Smooth muscle cell of bladder (primary cell): ENCODE data around the gene GABARAPL1. TPM values are rescaled to one million over a fixed set of nuclear protein-coding genes. Genes with fewer than 3 reads are reported as not detected.

Source experiments
- total RNA-seq: library from RNA; depleted of rRNA; stranded (reverse); fragments of >200 nt; gene quantifications from 2 replicates; pipeline ENCODE4 v1.2.3, GENCODE V29; 2014

The GABARAPL1 gene
- total RNA-seq = 71.4 and 77.6 TPM in 2 replicates

GRCh38 chr12:10212739-10213131 is at the start of gene GABARAPL1:
Gene GABARAPL1, plus strand, starts transcription at chr12:10212877. Its CDS starts 253 bp downstream, at chr12:10213130.

DNA sequence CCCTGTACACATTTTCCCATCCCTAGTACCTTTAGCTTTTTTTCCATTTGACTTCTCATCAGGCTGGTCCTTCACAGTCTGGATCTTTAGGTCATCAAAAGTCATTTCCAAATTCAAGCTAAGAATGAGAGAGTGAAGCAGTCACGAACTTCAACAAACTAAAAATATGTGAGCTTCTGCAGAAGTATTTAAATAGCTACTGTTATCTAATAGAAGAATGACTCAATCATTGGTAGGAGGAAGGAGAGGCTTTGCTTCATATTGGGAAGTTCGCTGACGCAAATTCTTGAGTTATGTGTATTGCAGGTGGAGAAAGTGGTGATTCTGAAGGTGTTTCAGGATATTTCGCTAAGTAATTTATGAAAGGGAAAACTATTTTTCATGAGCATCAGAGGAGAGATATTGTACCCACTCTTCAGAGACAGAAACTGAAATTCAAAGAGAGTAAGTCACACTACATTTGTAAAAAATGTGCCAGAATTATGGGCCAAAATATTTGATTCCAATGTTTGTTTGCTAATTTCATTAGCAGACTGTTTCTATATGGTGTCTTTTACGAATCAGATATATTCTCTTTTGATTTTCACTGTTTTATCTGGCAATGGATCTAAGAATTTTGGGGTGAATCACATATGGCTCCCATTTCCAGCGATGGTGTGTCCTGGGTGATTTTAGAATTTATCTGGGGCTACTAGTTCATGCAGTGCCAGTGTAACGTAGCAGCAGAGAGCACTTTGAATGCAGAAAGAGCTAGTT is 40.5 kb upstream of the GABARAPL1 start, which contains the start of gene OLR1:
OLR1 (minus strand) TSS at position 160 of the 756 bp plus-strand sequence; CDS start at position 105, 55 bp downstream.

GRCh38 chr12:10178821-10179220 is 33.9 kb upstream of the GABARAPL1 start, which contains the start of gene TMEM52B:
Gene TMEM52B, plus strand, starts transcription at chr12:10179032. Its CDS starts 543 bp downstream, at chr12:10179575.

Other genes with a start within 250 kb of the GABARAPL1 start
- not detected in 2 replicates for gene CLEC12A, start 241.5 kb upstream of the GABARAPL1 start, total RNA-seq
- gene CLEC1B, start 213.8 kb upstream of the GABARAPL1 start, total RNA-seq = not detected in 2 replicates
- not detected in 2 replicates for gene CLEC12B, start 202.2 kb upstream of the GABARAPL1 start, total RNA-seq
- not detected in 2 replicates for gene CLEC9A, start 182.2 kb upstream of the GABARAPL1 start, total RNA-seq
- 0.09 TPM in 1 of 2 replicates, not detected in the other for gene CLEC1A, start 113.9 kb upstream of the GABARAPL1 start, total RNA-seq
- 0.14 TPM in 1 of 2 replicates, not detected in the other for gene CLEC7A, start 82.7 kb upstream of the GABARAPL1 start, total RNA-seq
- gene OLR1, start 40.7 kb upstream of the GABARAPL1 start, total RNA-seq = 0.92 and 3.1 TPM in 2 replicates
- 0.09 and 0.14 TPM in 2 replicates for gene TMEM52B, start 33.8 kb upstream of the GABARAPL1 start, total RNA-seq
- gene KLRD1, start 95.0 kb downstream of the GABARAPL1 start, total RNA-seq = under 0.01 and 0.46 TPM in 2 replicates
- not detected in 2 replicates for gene KLRK1, start 177.2 kb downstream of the GABARAPL1 start, total RNA-seq
- not detected in 2 replicates for gene KLRC4, start 196.9 kb downstream of the GABARAPL1 start, total RNA-seq
- gene KLRC3, start 207.7 kb downstream of the GABARAPL1 start, total RNA-seq = not detected in 2 replicates
- gene KLRC2, start 223.1 kb downstream of the GABARAPL1 start, total RNA-seq = not detected in 2 replicates
- gene KLRC1, start 240.5 kb downstream of the GABARAPL1 start, total RNA-seq = not detected in 2 replicates